Gastroesophageal sphincter (tissue), 3 donors: ENCODE results near the gene PWWP2B.

ENCODE experiments used
- CTCF ChIP-seq, 4 experiments: fragments of 200-600 bp in 2 of 4; fragments of 450-650 bp in 2 of 4; sonication (generic) in 1 of 4; IDR thresholded peaks; one replicate each; pipeline ENCODE4 v1.5.1; 2017 to 2019; ENCODE audit warnings: antibody characterized with exemption in 4 of 4, mild to moderate bottlenecking in 2 of 4, moderate library complexity in 2 of 4
- EP300 ChIP-seq: sonication (generic); formaldehyde crosslinking; IDR thresholded peaks from one replicate; pipeline ENCODE4 v1.6.1; 2017; ENCODE audit warnings: antibody characterized with exemption, mild to moderate bottlenecking
- POLR2A ChIP-seq, 2 donors: fragments of 450-650 bp; IDR thresholded peaks; one replicate each; pipeline ENCODE4 v1.6.1; 2017; ENCODE audit warnings: antibody characterized with exemption in 2 of 2, mild to moderate bottlenecking in 2 of 2, moderate library complexity in 1 of 2
- POLR2AphosphoS5 ChIP-seq: sonication (generic); formaldehyde crosslinking; IDR thresholded peaks from one replicate; pipeline ENCODE4 v1.6.1; 2017; ENCODE audit warnings: antibody characterized with exemption

GRCh38 chr10:132460691-132461090 is 63.7 kb downstream of the PWWP2B start:
- TF ChIP-seq POLR2A (IDR thresholded peaks at IDR 0.05), result no peak
- no peak for TF ChIP-seq CTCF (IDR thresholded peaks at IDR 0.05)
- no peak for TF ChIP-seq EP300
- no peak for TF ChIP-seq POLR2AphosphoS5
